H9 (cell line): ENCODE data around the gene NRROS. TPM values are rescaled to one million over a fixed set of nuclear protein-coding genes. Genes with fewer than 3 reads are reported as not detected.

Experiments
- DNase-seq: peaks from one replicate; pipeline ENCODE4 v3.0.0-alpha.2; 2017
- H2AFZ ChIP-seq: one replicate; pipeline ENCODE4 v1.6.1; 2013; ENCODE audit warnings: mild to moderate bottlenecking, low read length, control low read depth, moderate library complexity
- H2AK5ac ChIP-seq: 2 replicates; pipeline ENCODE4 v1.6.1; 2013; ENCODE audit warnings: low read length, control low read depth, mixed read lengths; ENCODE audit not compliant: insufficient read length
- H2BK120ac ChIP-seq: one replicate; pipeline ENCODE4 v1.6.1; 2013; ENCODE audit warnings: low read depth, mild to moderate bottlenecking, low read length, control low read depth, inconsistent platforms; ENCODE audit not compliant: poor library complexity, severe bottlenecking
- H2BK12ac ChIP-seq: 2 replicates; pipeline ENCODE4 v1.6.1; 2013; ENCODE audit warnings: low read length, control low read depth, mixed read lengths, low read depth; ENCODE audit not compliant: insufficient read length
- H2BK15ac ChIP-seq: 2 replicates; pipeline ENCODE4 v1.6.1; 2013; ENCODE audit warnings: low read depth, low read length, control low read depth
- H2BK20ac ChIP-seq: one replicate; pipeline ENCODE4 v1.6.1; 2013; ENCODE audit warnings: low read depth, mild to moderate bottlenecking, low read length, control low read depth, inconsistent platforms; ENCODE audit not compliant: poor library complexity, severe bottlenecking
- H2BK5ac ChIP-seq: 2 replicates; pipeline ENCODE4 v1.6.1; 2013; ENCODE audit warnings: low read length, control low read depth, mixed read lengths; ENCODE audit not compliant: insufficient read length
- H3K14ac ChIP-seq: 2 replicates; pipeline ENCODE4 v1.6.1; 2013; ENCODE audit warnings: low read length, control low read depth; ENCODE audit not compliant: insufficient read depth
- H3K18ac ChIP-seq: 2 replicates; pipeline ENCODE4 v1.6.1; 2013; ENCODE audit warnings: low read depth, mild to moderate bottlenecking, mixed read lengths, low read length, control low read depth; ENCODE audit not compliant: insufficient read length
- H3K23ac ChIP-seq: 2 replicates; pipeline ENCODE4 v1.6.1; 2013; ENCODE audit warnings: low read length, control low read depth, mixed read lengths, low read depth; ENCODE audit not compliant: insufficient read length
- H3K23me2 ChIP-seq: 2 replicates; pipeline ENCODE4 v1.6.1; 2013; ENCODE audit warnings: low read depth, mild to moderate bottlenecking, mixed read lengths, low read length, control low read depth; ENCODE audit not compliant: insufficient read length, poor library complexity, severe bottlenecking
- H3K27ac ChIP-seq: 2 replicates; pipeline ENCODE4 v1.5.1; 2013; ENCODE audit warnings: low read length, control low read depth, mixed read lengths, low read depth; ENCODE audit not compliant: insufficient read length
- H3K27me3 ChIP-seq: 2 replicates; pipeline ENCODE4 v1.6.1; 2013; ENCODE audit warnings: low read length, control low read depth, inconsistent platforms; ENCODE audit not compliant: insufficient read depth
- H3K4ac ChIP-seq: 2 replicates; pipeline ENCODE4 v1.6.1; 2013; ENCODE audit warnings: low read depth, mild to moderate bottlenecking, control low read depth, inconsistent platforms, low read length, moderate library complexity
- H3K4me1 ChIP-seq: 2 replicates; pipeline ENCODE4 v1.6.1; 2013; ENCODE audit warnings: low read length, control low read depth, inconsistent platforms; ENCODE audit not compliant: insufficient read depth
- H3K4me2 ChIP-seq: 2 replicates; pipeline ENCODE4 v1.6.1; 2013; ENCODE audit warnings: low read length, control low read depth, mixed read lengths; ENCODE audit not compliant: insufficient read length, insufficient read depth
- H3K56ac ChIP-seq: 2 replicates; pipeline ENCODE4 v1.6.1; 2013; ENCODE audit warnings: low read depth, mild to moderate bottlenecking, mixed read lengths, low read length, control low read depth; ENCODE audit not compliant: insufficient read length
- H3K79me1 ChIP-seq: 2 replicates; pipeline ENCODE4 v1.6.1; 2013; ENCODE audit warnings: low read depth, mild to moderate bottlenecking, moderate library complexity, low read length, control low read depth, inconsistent platforms; ENCODE audit not compliant: insufficient read depth, poor library complexity, severe bottlenecking
- H3K79me2 ChIP-seq: 2 replicates; pipeline ENCODE4 v1.6.1; 2013; ENCODE audit warnings: low read length, control low read depth, inconsistent platforms; ENCODE audit not compliant: insufficient read depth
- H3K9ac ChIP-seq: 2 replicates; pipeline ENCODE4 v1.6.1; 2013; ENCODE audit warnings: low read length, control low read depth, mixed read lengths; ENCODE audit not compliant: insufficient read length; ENCODE audit errors: extremely low read depth
- H3K9me3 ChIP-seq: one replicate; pipeline ENCODE4 v1.6.1; 2013; ENCODE audit warnings: low read depth, low read length, inconsistent platforms; ENCODE audit not compliant: control insufficient read depth
- H3T11ph ChIP-seq: one replicate; pipeline ENCODE4 v1.6.1; 2013; ENCODE audit warnings: mild to moderate bottlenecking, low read length, control low read depth, inconsistent platforms
- H4K20me1 ChIP-seq: one replicate; pipeline ENCODE4 v1.6.1; 2013; ENCODE audit not compliant: control insufficient read depth, insufficient read length, insufficient read depth
- H4K5ac ChIP-seq: 2 replicates; pipeline ENCODE4 v1.6.1; 2013; ENCODE audit warnings: low read depth, mild to moderate bottlenecking, mixed read lengths, low read length, control low read depth; ENCODE audit not compliant: insufficient read length
- H4K8ac ChIP-seq: replicated peaks from 2 replicates; pipeline ENCODE4 v1.6.1; 2013; ENCODE audit warnings: low read length, control low read depth, mixed read lengths, low read depth; ENCODE audit not compliant: insufficient read length
- H4K91ac ChIP-seq: 2 replicates; pipeline ENCODE4 v1.6.1; 2013; ENCODE audit warnings: low read depth, mild to moderate bottlenecking, moderate library complexity, mixed read lengths, low read length, control low read depth; ENCODE audit not compliant: insufficient read length
- H3K27ac Mint-ChIP-seq, 3 experiments: 2 replicates in 2 of 3; 3 replicates in 1 of 3; pipeline ENCODE4 v1.8.0; 2020 to 2021; ENCODE audit warnings: mixed read lengths in 3 of 3, mild to moderate bottlenecking in 1 of 3, moderate library complexity in 1 of 3
- H3K27me3 Mint-ChIP-seq: 2 replicates; pipeline ENCODE4 v1.8.0; 2021; ENCODE audit warnings: low read depth, mild to moderate bottlenecking, moderate library complexity, mixed read lengths
- H3K36me3 Mint-ChIP-seq, 3 experiments: 2 replicates in 2 of 3; 3 replicates in 1 of 3; pipeline ENCODE4 v1.8.0; 2020 to 2021; ENCODE audit warnings: low read depth in 3 of 3, mixed read lengths in 3 of 3; ENCODE audit not compliant: insufficient read depth in 1 of 3
- H3K4me1 Mint-ChIP-seq, 2 experiments: 2 replicates each; pipeline ENCODE4 v1.8.0; 2020; ENCODE audit warnings: mixed read lengths in 2 of 2
- H3K4me3 Mint-ChIP-seq, 2 experiments: 2 replicates in 1 of 2; 3 replicates in 1 of 2; pipeline ENCODE4 v1.8.0; 2020 to 2021; ENCODE audit warnings: mild to moderate bottlenecking in 2 of 2, mixed read lengths in 2 of 2, moderate library complexity in 1 of 2
- H3K9me3 Mint-ChIP-seq, 2 experiments: 2 replicates in 1 of 2; 3 replicates in 1 of 2; pipeline ENCODE4 v1.8.0; 2020; ENCODE audit warnings: mild to moderate bottlenecking in 2 of 2, mixed read lengths in 2 of 2, moderate library complexity in 1 of 2
- WGBS: extraction: QIAGEN DNeasy Blood & Tissue Kit; methylation state at CpG from one replicate; pipeline ENCODE4 v1.1.7; 2013; ENCODE audit warnings: missing lambda C conversion rate, low lambda C conversion rate, mixed read lengths; ENCODE audit not compliant: insufficient read length; ENCODE audit errors: extremely low coverage; 5-methylcytosine and 5-hydroxymethylcytosine counted together
- total RNA-seq: library from RNA; stranded (reverse); gene quantifications from 2 replicates; pipeline ENCODE4 v1.2.1, GENCODE V29; 2021
- TF ChIP-seq, protein P1 (sequence below): fragments of 200-600 bp; sonication (generic); conservative IDR thresholded peaks from 3 replicates; pipeline ENCODE4 v1.8.0; 2021; ENCODE audit warnings: antibody characterized with exemption, mild to moderate bottlenecking

The NRROS gene
- total RNA-seq, 1 experiment from 2014 or later, result 4.0 TPM

DNA sequence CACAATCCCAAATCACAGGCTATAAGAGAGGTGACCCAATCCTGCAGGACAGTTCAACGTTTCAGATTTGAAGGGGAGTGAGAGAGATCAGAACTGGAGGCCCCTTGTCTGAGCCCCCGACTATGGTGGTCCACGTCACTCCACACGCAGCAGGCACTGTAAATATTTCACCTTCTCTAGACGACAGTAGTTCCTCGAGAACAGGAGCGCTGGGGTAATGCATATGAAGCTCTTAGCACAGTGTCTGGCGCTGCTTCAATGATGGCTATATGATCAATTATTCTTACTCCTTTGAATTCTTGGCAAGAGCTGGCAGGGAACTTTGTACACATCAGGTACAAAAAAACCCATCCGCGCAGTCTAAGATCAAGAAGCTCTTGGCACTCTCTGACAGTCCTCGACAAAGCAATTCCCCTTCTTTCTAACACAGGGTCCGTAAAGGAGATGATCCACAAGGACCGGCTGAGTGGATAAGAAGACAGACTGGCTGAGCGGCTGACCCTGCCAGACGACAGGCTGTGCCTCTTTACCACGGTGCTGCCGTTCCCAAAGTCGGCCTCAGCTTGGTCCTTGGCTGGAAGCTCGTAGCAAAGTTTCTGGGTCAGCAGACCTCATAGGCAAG, 522 bp upstream of the NRROS start:
- Histone ChIP-seq H3K27ac (no peak overlapping the region), H3K4me1 (no peaks in the 10 kb centered on the region), H3K14ac (peak overlapping the region; percentile 78), H3K4ac (no peak overlapping the region), H3K18ac (peak overlapping the region; percentile 83), H3K4me2 (peak overlapping the region; percentile 23), H2BK5ac (no peak overlapping the region), H4K91ac (no peak overlapping the region), H2AFZ (no peak overlapping the region), H4K20me1 (no peaks in the 10 kb centered on the region), H3K9ac (no peak overlapping the region), H3K23me2 (no peaks in the 10 kb centered on the region), H4K8ac (no peak overlapping the region), H3K79me2 (no peaks in the 10 kb centered on the region; the same call in 1 of the 2 replicates), H2BK12ac (no peak overlapping the region), H3K79me1 (no peaks in the 10 kb centered on the region), H3K9me3 (no peaks in the 10 kb centered on the region), H2BK15ac (no peak overlapping the region), H3K27me3 (no peaks in the 10 kb centered on the region; the same call in 1 of the 2 replicates), H2BK120ac (no peak overlapping the region), H2BK20ac (no peak overlapping the region), H4K5ac (no peak overlapping the region), H3K23ac (no peak overlapping the region), H3T11ph (no peak overlapping the region), H3K56ac (no peak overlapping the region), H2AK5ac (no peak overlapping the region)
- TF ChIP-seq, protein P1, sequence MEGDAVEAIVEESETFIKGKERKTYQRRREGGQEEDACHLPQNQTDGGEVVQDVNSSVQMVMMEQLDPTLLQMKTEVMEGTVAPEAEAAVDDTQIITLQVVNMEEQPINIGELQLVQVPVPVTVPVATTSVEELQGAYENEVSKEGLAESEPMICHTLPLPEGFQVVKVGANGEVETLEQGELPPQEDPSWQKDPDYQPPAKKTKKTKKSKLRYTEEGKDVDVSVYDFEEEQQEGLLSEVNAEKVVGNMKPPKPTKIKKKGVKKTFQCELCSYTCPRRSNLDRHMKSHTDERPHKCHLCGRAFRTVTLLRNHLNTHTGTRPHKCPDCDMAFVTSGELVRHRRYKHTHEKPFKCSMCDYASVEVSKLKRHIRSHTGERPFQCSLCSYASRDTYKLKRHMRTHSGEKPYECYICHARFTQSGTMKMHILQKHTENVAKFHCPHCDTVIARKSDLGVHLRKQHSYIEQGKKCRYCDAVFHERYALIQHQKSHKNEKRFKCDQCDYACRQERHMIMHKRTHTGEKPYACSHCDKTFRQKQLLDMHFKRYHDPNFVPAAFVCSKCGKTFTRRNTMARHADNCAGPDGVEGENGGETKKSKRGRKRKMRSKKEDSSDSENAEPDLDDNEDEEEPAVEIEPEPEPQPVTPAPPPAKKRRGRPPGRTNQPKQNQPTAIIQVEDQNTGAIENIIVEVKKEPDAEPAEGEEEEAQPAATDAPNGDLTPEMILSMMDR, result no peak
- Mint-ChIP-seq H3K4me1 (peaks cover 19 to 32% of the 10 kb centered on the region in 2 experiments), H3K27ac (no peak overlapping the region), H3K27me3 (peaks cover 21% of the 10 kb centered on the region), H3K4me3 (peak overlapping the region; percentile 42 to 59), H3K36me3 (peaks cover 0 to under 1% (median 0%) of the 10 kb centered on the region in 3 experiments; a peak in 3 of 7 replicates), H3K9me3 (no peaks in the 10 kb centered on the region)
- no peak for DNase-seq
- no CpG with 5 or more reads among the region's 19 CpGs for WGBS
